Muscle of arm (tissue), 12 donors: ENCODE data around the gene TMPRSS13. TPM values are rescaled to one million over a fixed set of nuclear protein-coding genes. Genes with fewer than 3 reads are reported as not detected.

Experiments
- DNase-seq: peaks from one replicate; pipeline ENCODE4 v3.0.0-alpha.2; 2013
- polyA plus RNA-seq, 12 donors: library from polyadenylated mRNA; unstranded; fragments of 120-200 nt; gene quantifications; one replicate each; pipeline ENCODE4 v1.2.1, GENCODE V29; 2013; ENCODE audit not compliant: insufficient read length in 12 of 12

Gene TMPRSS13
- polyA plus RNA-seq, 12 donors: 0.11 to 3.6 (median 0.28) TPM; not detected in 4

GRCh38 chr11:117913736-117914397 lies 15.3 kb downstream of the TMPRSS13 start:
- DNase-seq: no peak

GRCh38 chr11:117912497-117912896 lies 16.7 kb downstream of the TMPRSS13 start:
- no peak for DNase-seq

DNA sequence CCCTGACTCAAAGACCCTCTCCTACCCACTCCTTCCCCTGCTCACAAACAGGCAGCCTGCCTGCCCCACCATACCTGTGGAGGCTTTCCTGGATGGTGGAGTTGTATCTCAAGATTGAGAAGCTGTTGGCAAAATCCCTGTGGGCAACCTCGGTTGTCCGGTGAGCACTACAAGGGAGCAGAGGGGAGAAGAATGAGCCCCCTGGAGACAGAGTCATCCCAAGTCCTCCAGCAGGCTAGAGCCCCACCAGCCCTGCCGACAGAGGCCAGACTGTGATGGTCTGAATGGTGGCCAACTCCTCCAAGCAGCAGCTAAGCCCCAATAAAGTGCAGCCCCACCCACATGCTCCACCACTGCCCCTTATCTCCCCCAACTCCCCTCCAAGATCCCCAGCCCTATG lies 17.5 kb downstream of the TMPRSS13 start:
- DNase-seq: no peak

DNA sequence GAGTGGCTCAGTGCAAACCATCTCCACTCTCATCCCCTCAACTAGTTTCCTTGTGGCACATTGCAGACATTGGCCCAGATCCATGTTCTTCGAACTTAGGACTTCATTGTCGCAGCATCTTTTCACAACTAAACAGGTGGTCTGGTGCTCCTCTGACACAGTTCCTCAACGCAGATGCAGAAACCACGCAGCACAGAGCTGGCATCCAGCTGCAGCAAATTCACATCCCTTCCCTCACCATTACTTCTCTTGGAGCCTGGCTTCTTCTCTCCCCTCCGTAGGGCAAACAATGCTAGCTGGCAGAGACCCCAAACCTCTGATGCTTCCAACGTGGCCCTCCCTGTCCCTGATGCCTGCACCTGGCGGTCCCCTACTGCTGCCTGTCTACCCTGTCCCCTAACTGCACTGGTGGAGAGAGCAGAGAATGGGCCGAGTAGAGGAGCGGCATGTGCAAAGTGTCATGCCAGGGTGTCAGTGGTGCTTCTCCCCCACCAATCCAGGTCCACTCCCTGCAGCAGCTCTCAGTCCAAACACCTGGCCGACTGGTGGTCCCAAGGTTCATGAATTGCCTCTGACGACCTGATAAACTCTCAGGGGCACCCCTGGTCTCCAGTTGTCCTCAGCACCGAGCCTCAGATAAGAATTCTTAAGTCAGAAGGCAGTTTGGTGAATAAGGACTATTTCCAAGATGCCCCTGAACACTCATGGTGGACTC lies 18.1 kb downstream of the TMPRSS13 start:
- no peak for DNase-seq

- no peak for DNase-seq
These were observed 18.7 kb downstream of the TMPRSS13 start for GRCh38 chr11:117910525-117910924.

GRCh38 chr11:117909611-117910382 lies 19.4 kb downstream of the TMPRSS13 start:
- no peak for DNase-seq

DNA sequence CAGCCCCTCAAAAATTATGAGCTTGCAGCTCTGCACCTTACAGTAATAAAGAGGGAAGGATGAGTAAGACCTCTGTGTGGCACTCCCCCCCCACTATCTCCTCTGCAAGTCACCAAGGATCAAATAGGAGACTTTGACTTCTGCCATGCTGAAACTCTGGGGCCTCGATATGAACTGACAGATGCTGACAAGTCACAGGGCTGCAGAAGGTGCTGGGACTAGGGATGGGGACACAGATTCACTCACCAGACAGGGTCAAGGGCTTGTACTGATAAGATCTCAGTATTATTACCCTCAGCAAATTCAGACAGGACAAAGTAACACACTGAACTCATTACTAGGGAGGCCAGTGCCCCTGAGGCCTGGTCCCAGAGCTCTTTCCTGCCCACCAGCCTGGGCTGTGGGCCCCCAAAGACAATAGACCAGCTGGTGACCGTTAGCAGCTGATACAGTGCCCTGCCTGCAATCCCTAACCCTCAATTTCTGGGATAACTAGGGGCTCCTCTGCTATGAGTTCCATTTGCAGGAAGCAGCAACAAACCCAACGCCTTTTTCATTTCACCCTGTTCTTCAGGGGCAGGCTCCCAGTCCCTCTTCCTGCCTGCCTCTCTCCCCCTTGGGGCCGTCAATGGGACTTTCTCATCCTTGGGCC lies 20.1 kb downstream of the TMPRSS13 start:
- no peak for DNase-seq

- DNase-seq: no peak
These were observed 20.9 kb downstream of the TMPRSS13 start for GRCh38 chr11:117908109-117908895.

- peak; percentile 67 for DNase-seq
These were observed 21.7 kb downstream of the TMPRSS13 start for GRCh38 chr11:117907276-117908108.

DNA sequence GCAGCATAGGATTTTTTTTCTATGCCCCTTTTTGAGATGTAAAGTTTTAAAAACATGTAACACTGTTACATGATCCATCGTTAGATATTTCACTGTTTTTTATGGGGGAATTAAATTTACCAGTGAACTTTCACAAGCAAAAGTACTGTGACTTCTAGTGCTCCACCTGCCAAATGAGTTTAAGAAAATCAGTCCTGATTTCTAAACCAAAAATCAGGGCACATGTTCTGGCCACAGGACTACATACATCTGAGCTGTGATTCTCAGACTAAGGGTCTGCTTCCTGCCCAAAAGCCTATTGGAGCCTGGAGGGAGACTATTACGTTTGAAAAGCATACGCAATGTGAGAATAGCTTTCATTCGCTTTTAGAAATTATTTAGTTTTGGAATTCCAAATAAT lies 22.5 kb downstream of the TMPRSS13 start:
- no peak for DNase-seq

DNA sequence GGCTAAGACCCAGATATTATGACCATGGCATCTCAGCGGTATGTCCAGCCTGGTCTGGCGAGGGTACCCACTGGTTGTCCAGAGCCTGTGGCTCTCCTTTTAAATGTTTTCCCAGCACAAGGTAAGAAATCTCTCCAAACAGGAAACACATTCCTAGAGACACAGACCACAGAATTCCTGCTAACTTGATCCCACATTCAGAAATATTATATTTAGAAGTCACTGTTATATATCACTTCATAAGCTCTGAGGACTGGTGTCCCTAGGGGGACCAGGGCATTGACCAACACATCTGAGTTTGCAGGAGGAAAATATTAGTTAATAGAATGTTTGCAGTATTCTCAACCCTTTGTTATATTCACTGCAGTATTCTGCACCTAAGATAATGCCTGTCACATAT lies 23.1 kb downstream of the TMPRSS13 start:
- no peak for DNase-seq

- no peak for DNase-seq
These were observed 23.7 kb downstream of the TMPRSS13 start for GRCh38 chr11:117905524-117905923.

GRCh38 chr11:117903505-117904382 lies 25.5 kb downstream of the TMPRSS13 start:
- no peak for DNase-seq

GRCh38 chr11:117902001-117902845 lies 27.0 kb downstream of the TMPRSS13 start:
- DNase-seq: no peak

DNA sequence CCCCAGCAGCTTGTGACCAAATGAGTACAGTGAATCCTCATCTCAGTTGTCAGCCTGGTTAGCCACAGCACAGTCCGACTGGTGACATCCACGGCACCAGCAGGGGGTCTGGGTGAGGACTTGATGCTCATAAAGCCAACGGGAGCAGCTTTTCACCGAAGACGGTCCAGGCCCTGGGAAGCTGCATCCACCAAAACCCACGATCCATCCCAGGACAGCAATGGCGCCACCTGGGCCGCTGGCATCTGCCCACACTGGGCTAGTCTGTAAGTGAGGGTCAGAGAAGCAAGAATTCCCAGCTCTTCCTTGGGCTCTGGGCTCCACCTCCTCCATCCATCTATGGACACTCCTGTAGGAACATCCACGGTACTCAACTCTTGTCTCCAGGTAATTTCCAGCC lies 27.6 kb downstream of the TMPRSS13 start:
- no peak for DNase-seq

DNA sequence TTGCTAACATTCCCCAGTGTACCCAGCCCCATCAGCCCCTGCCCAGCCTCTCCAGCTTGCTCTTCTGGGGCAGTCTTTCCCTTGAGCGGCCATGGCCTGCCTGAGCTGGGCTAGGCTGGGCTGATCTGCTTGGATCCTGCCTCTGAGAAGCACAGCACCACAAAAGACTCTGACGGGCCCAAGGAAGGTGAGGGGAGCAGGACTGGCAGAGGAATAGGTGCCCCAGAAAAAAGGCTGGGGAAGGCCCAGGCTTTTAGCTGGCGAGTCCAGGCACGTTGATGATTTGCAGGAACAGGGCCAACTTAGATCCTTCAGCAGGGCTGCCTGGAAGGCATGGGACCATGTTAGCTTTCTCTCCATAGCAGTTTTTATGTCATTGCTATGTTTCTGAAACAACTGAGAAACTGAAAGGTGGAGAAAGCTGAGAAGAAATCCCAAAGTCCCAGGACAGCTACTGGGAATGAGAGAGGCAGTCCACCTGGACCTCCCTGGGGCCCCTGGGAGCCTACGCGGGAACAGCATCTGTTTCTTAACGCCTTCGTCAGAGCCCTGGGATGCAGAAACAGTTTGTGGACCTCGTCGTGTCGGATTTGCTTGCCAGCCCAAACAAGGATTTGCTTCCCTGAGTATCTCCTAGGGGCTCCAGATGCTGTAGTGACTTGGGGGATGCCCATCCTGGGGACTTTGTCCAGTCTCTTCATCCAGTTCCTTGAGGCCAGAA lies 28.3 kb downstream of the TMPRSS13 start:
- no peak for DNase-seq

- DNase-seq: no peak
These were observed 29.0 kb downstream of the TMPRSS13 start for GRCh38 chr11:117900121-117900648.
